H9 (cell line): ENCODE data around the gene KISS1. TPM values are rescaled to one million over a fixed set of nuclear protein-coding genes. Genes with fewer than 3 reads are reported as not detected.

ENCODE experiments used
- DNase-seq: peaks from one replicate; pipeline ENCODE4 v3.0.0-alpha.2; 2017
- H2AFZ ChIP-seq: one replicate; pipeline ENCODE4 v1.6.1; 2013; ENCODE audit warnings: mild to moderate bottlenecking, low read length, control low read depth, moderate library complexity
- H2AK5ac ChIP-seq: 2 replicates; pipeline ENCODE4 v1.6.1; 2013; ENCODE audit warnings: low read length, control low read depth, mixed read lengths; ENCODE audit not compliant: insufficient read length
- H2BK120ac ChIP-seq: one replicate; pipeline ENCODE4 v1.6.1; 2013; ENCODE audit warnings: low read depth, mild to moderate bottlenecking, low read length, control low read depth, inconsistent platforms; ENCODE audit not compliant: poor library complexity, severe bottlenecking
- H2BK12ac ChIP-seq: 2 replicates; pipeline ENCODE4 v1.6.1; 2013; ENCODE audit warnings: low read length, control low read depth, mixed read lengths, low read depth; ENCODE audit not compliant: insufficient read length
- H2BK15ac ChIP-seq: 2 replicates; pipeline ENCODE4 v1.6.1; 2013; ENCODE audit warnings: low read depth, low read length, control low read depth
- H2BK20ac ChIP-seq: one replicate; pipeline ENCODE4 v1.6.1; 2013; ENCODE audit warnings: low read depth, mild to moderate bottlenecking, low read length, control low read depth, inconsistent platforms; ENCODE audit not compliant: poor library complexity, severe bottlenecking
- H2BK5ac ChIP-seq: 2 replicates; pipeline ENCODE4 v1.6.1; 2013; ENCODE audit warnings: low read length, control low read depth, mixed read lengths; ENCODE audit not compliant: insufficient read length
- H3K14ac ChIP-seq: 2 replicates; pipeline ENCODE4 v1.6.1; 2013; ENCODE audit warnings: low read length, control low read depth; ENCODE audit not compliant: insufficient read depth
- H3K18ac ChIP-seq: 2 replicates; pipeline ENCODE4 v1.6.1; 2013; ENCODE audit warnings: low read depth, mild to moderate bottlenecking, mixed read lengths, low read length, control low read depth; ENCODE audit not compliant: insufficient read length
- H3K23ac ChIP-seq: 2 replicates; pipeline ENCODE4 v1.6.1; 2013; ENCODE audit warnings: low read length, control low read depth, mixed read lengths, low read depth; ENCODE audit not compliant: insufficient read length
- H3K23me2 ChIP-seq: 2 replicates; pipeline ENCODE4 v1.6.1; 2013; ENCODE audit warnings: low read depth, mild to moderate bottlenecking, mixed read lengths, low read length, control low read depth; ENCODE audit not compliant: insufficient read length, poor library complexity, severe bottlenecking
- H3K27ac ChIP-seq: 2 replicates; pipeline ENCODE4 v1.5.1; 2013; ENCODE audit warnings: low read length, control low read depth, mixed read lengths, low read depth; ENCODE audit not compliant: insufficient read length
- H3K27me3 ChIP-seq: 2 replicates; pipeline ENCODE4 v1.6.1; 2013; ENCODE audit warnings: low read length, control low read depth, inconsistent platforms; ENCODE audit not compliant: insufficient read depth
- H3K4ac ChIP-seq: 2 replicates; pipeline ENCODE4 v1.6.1; 2013; ENCODE audit warnings: low read depth, mild to moderate bottlenecking, control low read depth, inconsistent platforms, low read length, moderate library complexity
- H3K4me1 ChIP-seq: 2 replicates; pipeline ENCODE4 v1.6.1; 2013; ENCODE audit warnings: low read length, control low read depth, inconsistent platforms; ENCODE audit not compliant: insufficient read depth
- H3K4me2 ChIP-seq: 2 replicates; pipeline ENCODE4 v1.6.1; 2013; ENCODE audit warnings: low read length, control low read depth, mixed read lengths; ENCODE audit not compliant: insufficient read length, insufficient read depth
- H3K56ac ChIP-seq: 2 replicates; pipeline ENCODE4 v1.6.1; 2013; ENCODE audit warnings: low read depth, mild to moderate bottlenecking, mixed read lengths, low read length, control low read depth; ENCODE audit not compliant: insufficient read length
- H3K79me1 ChIP-seq: 2 replicates; pipeline ENCODE4 v1.6.1; 2013; ENCODE audit warnings: low read depth, mild to moderate bottlenecking, moderate library complexity, low read length, control low read depth, inconsistent platforms; ENCODE audit not compliant: insufficient read depth, poor library complexity, severe bottlenecking
- H3K79me2 ChIP-seq: 2 replicates; pipeline ENCODE4 v1.6.1; 2013; ENCODE audit warnings: low read length, control low read depth, inconsistent platforms; ENCODE audit not compliant: insufficient read depth
- H3K9ac ChIP-seq: 2 replicates; pipeline ENCODE4 v1.6.1; 2013; ENCODE audit warnings: low read length, control low read depth, mixed read lengths; ENCODE audit not compliant: insufficient read length; ENCODE audit errors: extremely low read depth
- H3K9me3 ChIP-seq: one replicate; pipeline ENCODE4 v1.6.1; 2013; ENCODE audit warnings: low read depth, low read length, inconsistent platforms; ENCODE audit not compliant: control insufficient read depth
- H3T11ph ChIP-seq: one replicate; pipeline ENCODE4 v1.6.1; 2013; ENCODE audit warnings: mild to moderate bottlenecking, low read length, control low read depth, inconsistent platforms
- H4K20me1 ChIP-seq: one replicate; pipeline ENCODE4 v1.6.1; 2013; ENCODE audit not compliant: control insufficient read depth, insufficient read length, insufficient read depth
- H4K5ac ChIP-seq: 2 replicates; pipeline ENCODE4 v1.6.1; 2013; ENCODE audit warnings: low read depth, mild to moderate bottlenecking, mixed read lengths, low read length, control low read depth; ENCODE audit not compliant: insufficient read length
- H4K8ac ChIP-seq: replicated peaks from 2 replicates; pipeline ENCODE4 v1.6.1; 2013; ENCODE audit warnings: low read length, control low read depth, mixed read lengths, low read depth; ENCODE audit not compliant: insufficient read length
- H4K91ac ChIP-seq: 2 replicates; pipeline ENCODE4 v1.6.1; 2013; ENCODE audit warnings: low read depth, mild to moderate bottlenecking, moderate library complexity, mixed read lengths, low read length, control low read depth; ENCODE audit not compliant: insufficient read length
- H3K27ac Mint-ChIP-seq, 3 experiments: 2 replicates in 2 of 3; 3 replicates in 1 of 3; pipeline ENCODE4 v1.8.0; 2020 to 2021; ENCODE audit warnings: mixed read lengths in 3 of 3, mild to moderate bottlenecking in 1 of 3, moderate library complexity in 1 of 3
- H3K27me3 Mint-ChIP-seq: 2 replicates; pipeline ENCODE4 v1.8.0; 2021; ENCODE audit warnings: low read depth, mild to moderate bottlenecking, moderate library complexity, mixed read lengths
- H3K36me3 Mint-ChIP-seq, 3 experiments: 2 replicates in 2 of 3; 3 replicates in 1 of 3; pipeline ENCODE4 v1.8.0; 2020 to 2021; ENCODE audit warnings: low read depth in 3 of 3, mixed read lengths in 3 of 3; ENCODE audit not compliant: insufficient read depth in 1 of 3
- H3K4me1 Mint-ChIP-seq, 2 experiments: 2 replicates each; pipeline ENCODE4 v1.8.0; 2020; ENCODE audit warnings: mixed read lengths in 2 of 2
- H3K4me3 Mint-ChIP-seq, 2 experiments: 2 replicates in 1 of 2; 3 replicates in 1 of 2; pipeline ENCODE4 v1.8.0; 2020 to 2021; ENCODE audit warnings: mild to moderate bottlenecking in 2 of 2, mixed read lengths in 2 of 2, moderate library complexity in 1 of 2
- H3K9me3 Mint-ChIP-seq, 2 experiments: 2 replicates in 1 of 2; 3 replicates in 1 of 2; pipeline ENCODE4 v1.8.0; 2020; ENCODE audit warnings: mild to moderate bottlenecking in 2 of 2, mixed read lengths in 2 of 2, moderate library complexity in 1 of 2
- WGBS: extraction: QIAGEN DNeasy Blood & Tissue Kit; methylation state at CpG from one replicate; pipeline ENCODE4 v1.1.7; 2013; ENCODE audit warnings: missing lambda C conversion rate, low lambda C conversion rate, mixed read lengths; ENCODE audit not compliant: insufficient read length; ENCODE audit errors: extremely low coverage; 5-methylcytosine and 5-hydroxymethylcytosine counted together
- total RNA-seq: library from RNA; stranded (reverse); gene quantifications from 2 replicates; pipeline ENCODE4 v1.2.1, GENCODE V29; 2021
- TF ChIP-seq, protein P1 (sequence below): fragments of 200-600 bp; sonication (generic); conservative IDR thresholded peaks from 3 replicates; pipeline ENCODE4 v1.8.0; 2021; ENCODE audit warnings: antibody characterized with exemption, mild to moderate bottlenecking

KISS1 gene
- total RNA-seq, 1 experiment from 2014 or later: 0.68 TPM

DNA sequence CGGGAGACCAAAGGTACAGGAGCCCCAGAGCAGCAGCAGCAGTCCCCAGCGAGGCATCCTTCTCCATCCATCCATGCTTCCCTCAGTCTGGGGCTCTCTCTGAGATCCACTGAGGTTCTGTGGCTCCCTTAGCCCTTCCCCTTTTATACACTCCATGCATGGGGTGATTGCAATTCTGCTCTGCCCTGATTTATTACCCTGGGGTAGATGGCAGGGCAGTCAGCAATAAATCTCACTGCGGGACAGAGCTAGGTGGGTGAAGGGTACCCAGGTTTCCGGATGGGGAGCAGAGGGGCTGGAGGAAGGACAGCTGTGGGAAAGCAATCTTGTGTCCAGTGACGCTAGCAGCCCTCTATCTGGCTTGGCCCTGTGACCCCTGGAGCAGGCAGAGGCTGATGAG lies 30.1 kb downstream of the KISS1 start, which contains the start of gene REN:
Gene REN (minus strand): TSS at position 119 of the 400 bp plus-strand sequence. CDS start 44 bp downstream, at position 75.
- H3K14ac ChIP-seq: no peak within 1 kb of the TSS
- H3K79me1 ChIP-seq: no peaks in the 10 kb centered on the region
- no peak within 1 kb of the TSS for H3T11ph ChIP-seq
- no peak within 1 kb of the TSS for H4K91ac ChIP-seq
- H3K9ac ChIP-seq: no peak within 1 kb of the TSS
- H3K23ac ChIP-seq: no peak within 1 kb of the TSS
- no peaks in the 10 kb centered on the region for H3K27me3 ChIP-seq
- no peak within 1 kb of the TSS for H3K56ac ChIP-seq
- peaks cover 20% of the 10 kb centered on the region for H3K27me3 Mint-ChIP-seq
- H3K79me2 ChIP-seq: no peaks in the 10 kb centered on the region
- no peak within 1 kb of the TSS for H3K27ac ChIP-seq
- H3K4me1 ChIP-seq: no peaks in the 10 kb centered on the region
- no peak within 1 kb of the TSS for H2BK15ac ChIP-seq
- H4K8ac ChIP-seq: no peak within 1 kb of the TSS
- H3K9me3 ChIP-seq: peaks cover 21% of the 10 kb centered on the region
- no peak within 1 kb of the TSS for H2AK5ac ChIP-seq
- no peak within 1 kb of the TSS for H2BK5ac ChIP-seq
- no CpG with 5 or more reads among the region's 5 CpGs for WGBS
- no peak within 1 kb of the TSS for H2BK12ac ChIP-seq
- no peak within 1 kb of the TSS for H2AFZ ChIP-seq
- no peak within 1 kb of the TSS for H3K4me3 Mint-ChIP-seq
- TF ChIP-seq, protein P1, sequence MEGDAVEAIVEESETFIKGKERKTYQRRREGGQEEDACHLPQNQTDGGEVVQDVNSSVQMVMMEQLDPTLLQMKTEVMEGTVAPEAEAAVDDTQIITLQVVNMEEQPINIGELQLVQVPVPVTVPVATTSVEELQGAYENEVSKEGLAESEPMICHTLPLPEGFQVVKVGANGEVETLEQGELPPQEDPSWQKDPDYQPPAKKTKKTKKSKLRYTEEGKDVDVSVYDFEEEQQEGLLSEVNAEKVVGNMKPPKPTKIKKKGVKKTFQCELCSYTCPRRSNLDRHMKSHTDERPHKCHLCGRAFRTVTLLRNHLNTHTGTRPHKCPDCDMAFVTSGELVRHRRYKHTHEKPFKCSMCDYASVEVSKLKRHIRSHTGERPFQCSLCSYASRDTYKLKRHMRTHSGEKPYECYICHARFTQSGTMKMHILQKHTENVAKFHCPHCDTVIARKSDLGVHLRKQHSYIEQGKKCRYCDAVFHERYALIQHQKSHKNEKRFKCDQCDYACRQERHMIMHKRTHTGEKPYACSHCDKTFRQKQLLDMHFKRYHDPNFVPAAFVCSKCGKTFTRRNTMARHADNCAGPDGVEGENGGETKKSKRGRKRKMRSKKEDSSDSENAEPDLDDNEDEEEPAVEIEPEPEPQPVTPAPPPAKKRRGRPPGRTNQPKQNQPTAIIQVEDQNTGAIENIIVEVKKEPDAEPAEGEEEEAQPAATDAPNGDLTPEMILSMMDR: no peak
- H3K4me1 Mint-ChIP-seq: peaks cover 0 to 2% of the 10 kb centered on the region in 2 experiments; a peak in 2 of 4 replicates
- H4K5ac ChIP-seq: no peak within 1 kb of the TSS
- H2BK20ac ChIP-seq: no peak within 1 kb of the TSS
- DNase-seq: no peak
- H4K20me1 ChIP-seq: no peaks in the 10 kb centered on the region
- H3K23me2 ChIP-seq: no peaks in the 10 kb centered on the region
- no peak within 1 kb of the TSS for H3K18ac ChIP-seq
- no peak within 1 kb of the TSS for H3K4ac ChIP-seq
- H3K9me3 Mint-ChIP-seq: peaks cover 28 to 32% of the 10 kb centered on the region in 2 experiments
- peaks cover 0 to 15% (median 5%) of the 10 kb centered on the region in 3 experiments; a peak in 5 of 7 replicates for H3K36me3 Mint-ChIP-seq
- no peak within 1 kb of the TSS; a peak in 1 of 7 replicates for H3K27ac Mint-ChIP-seq
- no peak within 1 kb of the TSS for H3K4me2 ChIP-seq
- no peak within 1 kb of the TSS for H2BK120ac ChIP-seq
